Kidney tubule cell (primary cell): Measurements from ENCODE around the gene RAB3A.
"Not testable (repeated sequence)": the region's sequence is repeated elsewhere in the genome, so short reads cannot be mapped to it uniquely, and the experiment has no call there.

ENCODE experiments used
- DNase-seq: peaks from one replicate; pipeline ENCODE4 v3.0.0-alpha.2; 2018; ENCODE audit warnings: low spot score

RAB3A gene

DNA sequence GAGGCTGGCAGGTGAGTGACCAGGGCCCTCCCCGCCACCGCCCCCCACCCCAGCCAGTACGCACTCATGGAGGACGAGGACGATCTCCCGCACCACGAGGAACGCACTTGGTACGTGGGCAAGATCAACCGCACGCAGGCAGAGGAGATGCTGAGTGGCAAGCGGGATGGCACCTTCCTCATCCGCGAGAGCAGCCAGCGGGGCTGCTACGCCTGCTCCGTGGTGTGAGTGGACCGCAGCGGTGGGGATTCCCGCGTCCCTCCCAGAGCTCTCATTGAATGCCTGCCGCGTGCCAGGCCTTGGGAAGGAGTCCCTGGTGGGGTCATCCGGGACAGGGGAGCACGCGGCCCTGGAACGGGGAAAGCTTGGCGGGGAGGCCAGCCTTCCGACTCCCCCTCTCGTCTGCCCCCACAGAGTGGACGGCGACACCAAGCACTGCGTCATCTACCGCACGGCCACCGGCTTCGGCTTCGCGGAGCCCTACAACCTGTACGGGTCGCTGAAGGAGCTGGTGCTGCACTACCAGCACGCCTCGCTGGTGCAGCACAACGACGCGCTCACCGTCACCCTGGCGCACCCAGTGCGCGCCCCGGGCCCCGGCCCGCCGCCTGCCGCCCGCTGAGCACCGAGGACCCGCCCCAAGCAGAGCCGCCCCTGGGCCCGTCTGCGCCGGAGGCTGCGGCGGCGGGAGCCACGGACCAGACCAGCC lies 35.0 kb downstream of the RAB3A start:
- DNase-seq, result no peak

DNA sequence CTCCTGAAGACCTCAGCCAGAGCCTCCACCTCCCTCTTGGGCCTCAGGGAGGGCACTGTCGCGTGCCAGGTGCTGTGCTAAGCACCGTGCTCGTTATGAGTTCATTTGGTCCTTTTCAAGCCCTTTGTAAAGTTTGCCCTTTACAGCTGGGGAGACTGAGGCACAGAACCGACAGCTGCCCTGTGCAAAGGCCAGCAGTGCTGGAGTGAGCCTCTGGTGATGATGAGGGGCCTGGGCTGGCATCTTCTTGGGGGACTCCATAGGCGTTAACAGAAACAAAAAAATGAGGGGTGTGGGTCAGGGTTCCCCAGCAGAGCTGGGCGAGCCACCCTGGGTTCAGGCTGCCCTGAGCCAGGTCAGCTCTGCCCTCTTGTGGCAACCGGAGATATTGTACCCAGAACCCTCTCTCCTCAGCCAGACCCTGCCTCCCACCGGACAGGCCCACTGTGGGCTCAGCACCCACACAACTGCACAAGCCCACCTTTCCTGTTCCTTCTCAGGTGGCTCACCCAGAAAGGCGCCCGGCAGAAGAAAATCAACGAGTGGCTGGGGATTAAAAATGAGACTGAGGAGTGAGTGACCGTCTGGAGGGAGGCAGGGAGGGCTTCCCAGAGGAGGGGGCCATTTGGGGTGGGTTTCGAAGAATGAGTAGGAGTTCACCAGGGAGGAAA lies 35.7 kb downstream of the RAB3A start:
- DNase-seq, result peak; percentile 28

DNA sequence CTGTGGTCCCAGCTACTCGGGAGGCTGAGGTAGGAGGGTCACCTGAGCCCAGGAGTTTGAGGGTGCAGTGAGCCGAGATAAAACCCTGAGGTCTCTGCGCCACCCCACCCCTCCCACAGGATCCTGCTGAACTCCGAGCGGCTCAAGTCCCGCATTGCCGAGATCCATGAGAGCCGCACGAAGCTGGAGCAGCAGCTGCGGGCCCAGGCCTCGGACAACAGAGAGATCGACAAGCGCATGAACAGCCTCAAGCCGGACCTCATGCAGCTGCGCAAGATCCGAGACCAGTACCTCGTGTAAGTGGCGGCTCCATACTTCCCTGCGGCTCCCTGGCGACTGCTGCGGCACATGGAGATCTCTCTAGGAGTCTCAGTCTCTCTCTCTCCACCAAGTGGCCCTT lies 36.8 kb downstream of the RAB3A start:
- DNase-seq, result no peak

DNA sequence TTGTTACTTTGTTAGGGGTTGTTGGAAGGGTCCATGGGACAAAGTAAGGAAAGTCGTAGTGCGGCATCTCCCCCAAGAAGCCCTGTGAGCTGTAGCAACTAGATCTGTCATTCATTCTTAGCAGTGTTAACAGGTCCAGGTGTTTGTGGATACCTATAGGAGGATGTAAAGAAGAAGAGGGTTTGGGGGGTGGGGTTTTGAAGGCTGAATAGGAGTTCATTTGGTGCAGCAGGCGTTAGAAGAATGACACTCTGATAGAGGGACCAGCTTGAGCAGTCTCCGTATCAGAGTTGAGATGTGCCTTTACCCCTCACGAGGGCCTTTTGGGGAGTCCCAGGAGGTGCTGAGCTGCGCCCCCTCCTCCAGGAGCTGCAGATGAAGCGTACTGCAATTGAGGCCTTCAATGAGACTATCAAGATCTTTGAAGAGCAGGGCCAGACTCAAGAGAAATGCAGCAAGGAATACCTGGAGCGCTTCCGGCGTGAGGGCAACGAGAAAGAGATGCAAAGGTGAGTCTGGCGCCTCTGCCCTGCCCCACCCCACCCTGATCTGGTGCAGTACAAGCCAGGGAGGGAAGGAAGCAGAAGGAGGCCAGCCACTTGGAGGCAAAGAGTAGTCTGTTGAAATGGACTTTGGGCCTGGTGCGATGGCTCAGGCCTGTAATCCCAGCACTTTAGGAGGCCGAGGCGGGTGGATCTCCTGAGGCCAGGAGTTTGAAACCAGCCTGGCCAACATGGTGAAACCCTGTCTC lies 37.9 kb downstream of the RAB3A start:
- DNase-seq, result no peak

DNA sequence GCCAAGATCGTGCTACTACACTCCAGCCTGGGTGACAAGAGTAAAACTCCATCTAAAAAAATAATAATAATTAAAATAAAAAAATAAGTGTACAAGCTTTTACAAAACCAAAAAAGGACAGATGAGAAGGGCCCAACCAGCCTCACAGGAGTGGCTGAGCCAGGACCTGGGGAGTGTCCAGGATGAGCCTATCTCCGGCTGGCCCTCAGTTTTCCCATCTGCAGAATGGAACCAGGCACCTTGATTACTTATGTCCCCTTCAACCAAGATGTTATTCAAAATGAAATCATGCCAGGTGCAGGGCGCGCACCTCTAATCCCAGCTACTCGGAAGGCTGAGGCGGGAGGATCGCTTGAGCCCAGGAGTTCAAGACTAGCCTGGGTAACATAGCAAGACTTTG lies 39.8 kb downstream of the RAB3A start:
- no peak for DNase-seq

DNA sequence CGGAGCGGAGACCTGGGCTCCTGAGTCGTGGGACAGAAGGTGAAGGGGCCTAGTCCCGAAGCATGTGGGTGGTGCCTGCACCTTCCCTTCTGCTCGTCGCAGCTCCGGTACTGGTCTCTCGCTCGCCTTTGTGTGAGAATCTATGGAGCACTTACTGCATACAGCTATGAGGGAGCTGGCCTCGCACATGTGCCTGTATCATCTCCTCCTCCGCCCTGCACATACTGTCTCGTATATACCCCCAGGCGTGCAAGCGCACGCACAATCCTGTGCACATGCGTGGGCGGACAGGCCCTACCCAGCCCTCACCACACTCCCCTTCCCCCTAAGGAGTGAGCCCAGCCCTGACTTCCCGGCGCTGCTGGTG lies 42.2 kb downstream of the RAB3A start:
- no peak for DNase-seq

DNA sequence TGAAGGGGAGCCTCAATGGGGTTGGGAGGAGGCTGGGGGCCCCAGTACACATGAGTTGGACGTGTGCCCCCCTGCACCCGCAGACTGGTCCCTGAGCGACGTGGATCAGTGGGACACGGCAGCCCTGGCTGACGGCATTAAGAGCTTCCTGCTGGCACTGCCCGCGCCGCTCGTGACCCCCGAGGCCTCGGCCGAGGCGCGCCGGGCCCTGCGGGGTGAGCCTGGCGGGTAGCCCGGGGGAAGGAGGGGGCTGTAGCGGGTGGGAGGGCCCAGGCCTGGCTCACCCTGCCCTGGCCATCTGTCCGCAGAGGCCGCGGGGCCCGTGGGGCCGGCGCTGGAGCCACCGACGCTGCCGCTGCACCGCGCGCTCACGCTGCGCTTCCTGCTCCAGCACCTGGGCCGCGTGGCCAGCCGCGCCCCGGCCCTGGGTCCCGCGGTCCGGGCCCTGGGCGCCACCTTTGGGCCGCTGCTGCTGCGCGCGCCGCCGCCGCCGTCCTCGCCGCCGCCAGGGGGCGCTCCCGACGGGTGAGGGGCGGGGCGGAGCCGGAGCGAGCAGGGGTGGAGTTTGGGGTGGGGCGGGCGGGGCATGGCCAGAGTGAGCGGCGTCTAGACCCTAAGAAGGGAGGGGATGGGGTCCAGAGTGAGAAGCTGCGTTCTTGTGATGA lies 42.7 kb downstream of the RAB3A start:
- DNase-seq, result peak; percentile 76

DNA sequence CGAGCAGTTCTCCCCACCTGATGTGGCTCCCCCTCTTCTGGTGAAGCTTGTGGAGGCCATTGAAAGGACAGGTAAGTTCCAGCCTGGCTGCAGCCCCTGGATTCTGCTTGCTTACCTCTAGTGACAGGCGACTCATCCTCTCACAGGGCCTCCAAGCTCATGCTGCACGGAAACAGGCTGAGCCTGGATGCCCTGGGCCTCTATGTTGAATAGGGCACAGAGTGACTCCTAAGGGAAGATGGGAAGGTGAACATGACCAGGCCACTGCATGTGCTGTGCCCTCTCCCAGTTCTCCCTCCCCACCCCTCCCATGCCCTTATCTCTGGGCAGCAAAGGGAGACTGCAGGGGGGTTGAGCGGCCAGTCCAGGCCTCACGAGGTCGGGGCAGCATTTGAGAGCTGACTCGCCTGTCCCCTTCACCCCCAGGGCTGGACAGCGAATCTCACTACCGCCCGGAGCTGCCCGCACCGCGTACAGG lies 43.3 kb downstream of the RAB3A start:
- DNase-seq, result peak; percentile 45

DNA sequence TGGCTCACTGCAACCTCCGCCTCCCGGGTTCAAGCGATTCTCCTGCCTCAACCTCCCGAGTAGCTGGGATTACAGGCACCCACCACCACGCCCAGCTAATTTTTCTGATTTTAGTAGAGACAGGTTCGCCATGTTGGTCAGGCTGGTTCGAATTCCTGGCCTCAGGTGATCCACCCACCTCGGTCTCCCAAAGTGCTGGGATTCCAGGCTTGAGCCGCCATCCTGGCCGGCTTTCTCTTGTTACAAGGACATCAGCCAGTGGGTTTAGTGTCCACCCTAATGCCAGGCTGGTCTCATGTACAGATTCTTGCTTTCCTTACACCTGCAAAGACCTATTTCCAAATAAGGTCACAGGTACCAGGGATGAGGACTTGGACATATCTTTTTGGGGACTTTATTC lies 44.0 kb downstream of the RAB3A start:
- no peak for DNase-seq

DNA sequence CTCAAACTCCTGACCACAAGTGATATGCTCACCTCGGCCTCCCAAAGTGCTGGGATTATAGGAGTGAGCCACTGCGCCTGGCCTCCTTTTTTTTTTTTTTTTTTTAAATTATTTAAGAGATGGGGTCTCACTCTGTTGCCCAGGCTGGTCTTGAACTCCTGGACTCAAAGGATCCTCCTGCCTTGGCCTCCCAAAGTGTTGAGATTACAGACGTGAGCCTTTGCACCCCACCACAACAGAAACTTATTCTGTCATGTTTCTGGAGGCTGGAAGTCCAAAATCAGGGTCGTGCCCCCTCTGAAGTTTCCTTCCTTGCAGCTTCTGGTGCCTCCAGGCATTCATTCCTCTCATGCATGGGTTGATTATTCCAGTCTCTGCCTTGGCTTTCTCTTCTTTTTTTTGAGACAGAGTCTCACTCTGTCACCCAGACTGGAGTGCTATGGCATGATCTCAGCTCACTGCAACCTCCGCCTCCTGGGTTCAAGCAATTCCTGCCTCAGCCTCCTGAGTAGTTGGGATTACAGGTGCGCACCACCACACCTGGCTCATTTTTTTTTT lies 44.7 kb downstream of the RAB3A start:
- DNase-seq, result not testable (repeated sequence)

DNA sequence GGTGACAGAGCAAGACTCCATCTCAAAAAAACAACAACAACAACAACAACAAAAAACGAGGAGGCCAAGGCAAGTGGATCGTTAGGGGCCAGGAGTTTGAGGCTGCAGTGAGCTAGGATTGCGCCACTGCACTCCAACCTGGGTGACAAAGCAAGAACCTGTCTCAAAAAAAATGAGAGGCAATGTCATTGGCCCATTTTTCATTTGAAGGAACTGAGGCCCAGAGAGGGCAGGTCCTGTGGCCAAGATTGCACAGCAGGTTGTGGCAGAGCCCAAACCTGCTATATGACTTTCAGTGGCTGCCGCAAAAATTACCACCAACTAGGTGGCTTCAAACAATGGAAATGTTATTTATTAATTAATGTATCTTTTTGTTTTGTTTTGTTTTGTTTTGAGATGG lies 45.4 kb downstream of the RAB3A start:
- DNase-seq, result no peak

DNA sequence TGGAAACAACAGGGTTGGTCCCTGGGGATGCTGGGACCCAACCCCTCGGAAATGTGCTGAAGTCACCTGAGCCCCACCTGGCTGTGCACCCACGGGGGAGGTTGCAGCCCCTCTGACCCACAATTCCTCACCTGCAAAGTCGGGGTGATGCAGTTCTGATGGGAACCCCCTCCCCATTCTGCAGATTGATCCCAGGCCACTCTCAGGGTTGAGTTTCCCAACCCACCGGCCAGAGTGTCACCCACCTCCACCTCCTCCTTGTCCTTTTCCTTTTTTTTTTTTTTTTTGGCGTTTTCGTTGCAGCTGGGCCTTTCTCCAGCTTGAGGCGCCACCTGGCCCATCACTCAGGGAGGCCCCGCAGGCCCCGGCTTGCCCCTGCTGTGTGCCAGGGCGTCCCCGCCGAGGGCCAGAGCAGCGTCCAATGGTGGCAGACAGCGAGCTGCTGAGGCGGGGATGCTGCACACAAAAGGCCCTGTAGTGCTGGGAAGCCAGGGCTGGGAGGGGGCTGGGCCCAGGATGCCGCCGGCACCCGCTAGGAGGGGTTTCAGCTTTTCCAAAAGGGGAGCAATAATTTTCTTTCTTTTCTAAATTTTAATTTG lies 46.3 kb downstream of the RAB3A start:
- no peak for DNase-seq

DNA sequence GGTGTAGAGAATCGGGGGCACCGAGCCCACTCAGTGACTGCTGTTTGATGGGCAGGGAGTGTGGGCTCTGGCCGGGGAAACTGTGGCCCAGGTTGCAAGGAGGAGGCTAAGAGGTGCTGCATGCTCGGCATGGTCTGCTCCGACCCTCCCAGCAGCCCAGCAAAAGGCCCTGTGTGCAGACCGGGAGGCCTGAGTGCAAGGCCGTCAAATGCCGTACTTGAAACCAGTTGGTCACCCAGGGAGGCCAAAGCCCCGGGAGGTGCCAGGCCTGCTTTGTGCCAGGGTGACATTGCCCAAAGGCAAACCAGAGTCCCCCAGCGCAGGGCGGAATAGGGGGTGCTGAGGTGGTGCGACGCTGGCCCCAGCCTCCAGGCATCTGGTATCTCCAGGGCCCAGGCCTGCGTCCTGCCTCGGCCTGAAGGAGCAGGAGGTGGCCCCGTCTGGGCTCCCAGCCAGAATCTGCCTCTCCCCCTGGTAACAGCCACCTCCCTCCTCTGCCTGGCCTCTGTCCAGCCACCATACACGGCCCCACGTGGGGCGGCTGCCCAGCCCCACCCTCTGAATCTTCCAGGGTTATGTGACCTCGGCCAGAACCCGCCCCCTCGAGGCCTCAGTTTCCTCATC lies 46.9 kb downstream of the RAB3A start:
- peak; percentile 85 for DNase-seq

DNA sequence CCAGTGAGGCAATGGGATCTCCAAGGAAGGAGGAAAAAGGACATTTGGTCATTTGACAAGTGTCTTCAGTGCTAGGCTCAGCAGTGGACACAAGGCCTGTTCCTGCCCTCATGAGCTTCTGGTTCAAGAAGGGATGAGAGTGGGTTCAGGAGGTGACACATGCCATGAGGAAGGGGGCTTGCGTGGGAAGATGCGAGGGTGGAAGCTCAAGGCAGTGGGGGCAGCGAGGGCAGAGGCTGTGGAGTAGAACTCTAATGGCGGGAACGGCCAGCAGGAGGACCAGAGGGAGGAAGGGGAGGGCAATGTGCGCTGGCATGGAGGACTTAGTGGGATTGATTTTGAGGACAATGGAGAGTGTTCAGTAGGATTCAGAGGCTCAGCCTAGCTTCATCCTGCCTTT lies 47.6 kb downstream of the RAB3A start:
- no peak for DNase-seq

DNA sequence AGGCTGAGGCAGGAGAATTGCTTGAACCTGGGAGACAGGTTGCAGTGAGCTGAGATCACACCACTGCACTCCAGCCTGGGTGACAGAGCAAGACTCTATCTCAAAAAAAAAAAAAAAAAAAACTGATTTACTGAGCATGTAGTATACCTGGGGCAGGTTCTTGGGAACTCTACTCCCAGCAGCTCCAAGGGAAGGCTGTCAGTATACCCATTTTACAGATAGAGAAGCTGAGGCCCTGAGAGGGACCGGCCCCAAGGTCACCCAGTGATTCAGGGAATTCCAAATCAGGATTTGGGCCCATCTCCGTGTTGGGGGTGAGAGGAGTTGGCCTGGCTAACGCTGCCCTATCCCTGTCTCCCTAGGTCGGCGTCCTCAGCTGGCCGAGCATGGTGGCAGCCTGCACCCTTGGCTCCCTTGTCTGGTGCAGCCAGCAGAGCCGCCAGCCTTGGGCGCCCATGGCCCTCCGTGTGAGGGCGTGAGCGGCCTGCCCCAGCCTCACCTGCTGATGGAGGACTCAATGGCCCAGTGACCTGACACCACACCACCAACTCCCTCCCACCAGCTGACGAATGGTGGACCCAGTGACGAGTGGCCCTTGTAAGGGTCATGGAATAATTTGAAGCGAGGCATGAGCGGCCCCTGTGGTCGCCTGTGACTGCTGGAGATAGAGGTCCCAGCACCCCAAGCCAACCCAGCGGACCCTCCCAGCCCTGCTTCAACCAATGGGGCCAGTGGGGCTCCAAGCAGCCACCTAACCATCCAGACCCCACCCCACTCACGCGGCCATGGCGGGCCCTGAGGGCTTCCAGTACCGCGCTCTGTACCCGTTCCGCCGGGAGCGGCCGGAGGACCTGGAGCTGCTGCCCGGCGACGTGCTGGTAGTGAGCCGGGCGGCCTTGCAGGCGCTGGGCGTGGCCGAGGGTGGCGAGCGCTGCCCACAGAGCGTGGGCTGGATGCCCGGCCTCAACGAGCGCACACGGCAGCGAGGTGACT lies 48.5 kb downstream of the RAB3A start:
- no peak for DNase-seq

DNA sequence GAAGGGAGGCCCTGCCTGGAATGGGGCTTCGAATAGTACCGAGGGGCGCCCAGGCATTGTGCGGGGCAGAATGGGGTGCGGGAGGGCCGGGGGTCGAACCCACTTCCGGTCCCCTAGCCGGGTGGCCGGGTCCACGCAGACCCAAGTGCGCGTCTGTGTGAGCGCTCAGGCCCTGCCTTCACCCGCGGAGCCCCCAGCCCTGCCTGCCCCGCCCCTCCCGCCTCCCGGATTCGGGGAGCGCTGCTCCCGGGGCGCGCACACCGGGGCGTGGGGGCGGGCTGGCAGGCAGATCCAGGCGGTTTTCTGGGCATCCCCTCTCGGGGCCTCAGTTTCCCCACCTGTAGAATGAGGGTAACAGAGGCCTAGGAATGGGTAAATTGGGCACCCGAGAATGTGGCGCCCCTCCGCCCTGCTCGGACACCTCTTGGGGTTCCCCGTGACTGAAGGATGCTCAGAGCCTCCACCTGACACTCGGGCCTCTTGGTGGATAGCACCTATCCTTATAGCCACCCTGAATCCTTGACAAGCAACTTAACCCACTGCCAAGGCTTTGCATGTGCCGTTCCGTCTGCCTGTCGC lies 50.2 kb downstream of the RAB3A start:
- DNase-seq, result no peak

DNA sequence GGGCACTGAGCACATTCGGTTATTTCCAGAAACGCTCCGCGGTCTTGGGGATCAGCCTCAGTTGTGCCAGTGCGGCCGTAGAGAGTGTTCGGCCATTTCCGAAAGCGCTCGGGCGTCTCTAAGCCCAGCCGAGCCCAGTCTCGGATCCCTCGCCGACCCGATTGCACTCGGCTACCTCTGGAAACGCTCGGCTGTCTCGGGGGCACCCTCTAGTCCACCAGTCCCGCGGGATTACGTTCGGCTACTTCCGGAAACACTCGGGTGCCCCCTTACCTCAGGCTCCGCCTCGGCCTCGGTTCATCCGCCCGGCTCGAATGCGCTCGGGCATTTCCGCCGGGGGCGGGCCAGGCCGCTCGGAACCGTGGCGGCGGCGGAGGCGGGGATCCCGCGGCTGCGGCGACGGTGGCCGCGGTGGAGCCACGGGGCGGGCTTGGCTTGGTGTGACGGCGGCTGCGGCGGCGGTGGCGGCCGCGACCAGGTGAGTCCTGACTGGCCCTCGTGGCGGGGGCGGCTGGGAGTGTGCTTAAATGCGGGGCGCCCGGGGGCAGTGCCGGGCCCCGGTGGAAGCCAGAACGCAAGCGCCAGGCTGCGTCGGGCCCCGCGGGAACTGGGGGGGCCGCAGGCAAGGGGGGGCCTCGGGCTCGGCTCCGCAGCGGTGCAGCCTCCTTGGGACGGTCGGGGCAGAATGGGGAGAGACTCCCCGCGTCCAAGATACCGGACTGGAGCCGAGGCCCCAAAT lies 50.9 kb downstream of the RAB3A start, which contains the start of gene PIK3R2:
TSS of gene PIK3R2 (plus strand) at position 347 of the 739 bp plus-strand sequence. CDS start 2,717 bp downstream, outside the sequence.
- DNase-seq, result peak; percentile 99

DNA sequence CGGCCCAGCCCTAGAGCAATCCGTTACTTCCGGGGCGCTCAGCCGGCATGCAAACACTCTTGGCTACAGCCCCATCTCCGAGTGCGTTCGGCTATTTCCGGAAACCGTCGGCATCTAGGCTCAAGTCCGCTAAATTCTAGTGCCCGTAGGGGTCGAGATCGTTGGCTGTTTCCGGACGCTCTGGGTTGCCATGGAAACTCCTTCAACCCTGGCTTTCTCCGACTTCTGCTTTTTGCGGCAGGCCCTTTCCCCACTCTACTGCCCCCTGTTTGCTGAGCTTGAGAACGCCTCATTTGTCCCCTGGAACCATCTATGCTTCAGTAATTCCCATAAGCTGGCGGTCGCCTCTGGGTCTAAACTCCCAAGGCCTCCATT lies 51.4 kb downstream of the RAB3A start:
- peak; percentile 97 for DNase-seq
